H4 (cell line): ENCODE measurements around the gene BANP. TPM values are rescaled to one million over a fixed set of nuclear protein-coding genes. Genes with fewer than 3 reads are reported as not detected.
A peak's percentile ranks its signal among the peaks of the same experiment; 100 is the strongest.

Experiments
- DNase-seq: peaks from one replicate; pipeline ENCODE4 v3.0.0-alpha.2; 2015; ENCODE audit warnings: low spot score
- total RNA-seq: library from RNA; depleted of rRNA; stranded (reverse); fragments of >200 nt; shearing (Covaris generic); gene quantifications from 2 replicates; pipeline ENCODE4 v1.2.3, GENCODE V29; 2014

BANP gene
- total RNA-seq, 1 experiment from 2014 or later = 14.1 TPM

- DNase-seq = no peak
Measured at GRCh38 chr16:87949071-87949744, 2.0 kb upstream of the BANP start.

- DNase-seq = no peak
Measured at GRCh38 chr16:87951552-87952538, 611 bp downstream of the BANP start.

GRCh38 chr16:87952751-87953150, 1.5 kb downstream of the BANP start:
- no peak for DNase-seq

GRCh38 chr16:87953308-87954215, 2.3 kb downstream of the BANP start:
- no peak for DNase-seq

- no peak for DNase-seq
Measured at GRCh38 chr16:87954361-87954760, 3.1 kb downstream of the BANP start.

- DNase-seq = no peak
Measured at GRCh38 chr16:87954826-87955225, 3.6 kb downstream of the BANP start.

GRCh38 chr16:87955302-87956097, 4.3 kb downstream of the BANP start:
- DNase-seq = no peak

- no peak for DNase-seq
Measured at GRCh38 chr16:87956098-87956364, 4.8 kb downstream of the BANP start.

GRCh38 chr16:87956365-87957231, 5.4 kb downstream of the BANP start:
- DNase-seq = peak; percentile 43

- DNase-seq = no peak
Measured at GRCh38 chr16:87957296-87958094, 6.3 kb downstream of the BANP start.

GRCh38 chr16:87958632-87959031, 7.4 kb downstream of the BANP start:
- no peak for DNase-seq

GRCh38 chr16:87959391-87959990, 8.3 kb downstream of the BANP start:
- DNase-seq = no peak

GRCh38 chr16:87960296-87960695, 9.1 kb downstream of the BANP start:
- DNase-seq = no peak

GRCh38 chr16:87960852-87961251, 9.6 kb downstream of the BANP start:
- no peak for DNase-seq

GRCh38 chr16:87961623-87962022, 10.4 kb downstream of the BANP start:
- DNase-seq = no peak

- no peak for DNase-seq
Measured at GRCh38 chr16:87963400-87963799, 12.2 kb downstream of the BANP start.

- DNase-seq = no peak
Measured at GRCh38 chr16:87964049-87964659, 12.9 kb downstream of the BANP start.

- no peak for DNase-seq
Measured at GRCh38 chr16:87965417-87965816, 14.2 kb downstream of the BANP start.
